ENCODE measurements around the gene MYG1. TPM values are rescaled to one million over a fixed set of nuclear protein-coding genes. Genes with fewer than 3 reads are reported as not detected.

The MYG1 gene
- total and polyA plus RNA-seq, 2 of the 13 experiments (the other 11 are each of a cell fraction or from before 2014, with no cell fraction given) = 38.6 to 58.0 TPM

GRCh38 chr12:53299454-53300180, at the start of gene MYG1 (continued):
- TF ChIP-seq HNF1B (CRISPR knock-in tag; IDR thresholded peaks at IDR 0.05) (peak; percentile 87), ZNF224 (CRISPR knock-in tag; IDR thresholded peaks at IDR 0.05) (0 out of 2 replicates have a peak, but pooled peaks have one; percentile 72), ZKSCAN8 (CRISPR knock-in tag; IDR thresholded peaks at IDR 0.05; ENCODE audit: borderline replicate concordance) (no peak; the same call in 1 of the 2 replicates), ZNF574 (CRISPR knock-in tag; IDR thresholded peaks at IDR 0.05) (peak; percentile 99), REL (CRISPR knock-in tag; conservative IDR thresholded peaks at IDR 0.05) (no peak; the same call in 1 of the 2 replicates), ZNF451 (CRISPR knock-in tag; IDR thresholded peaks at IDR 0.05) (peak; percentile 97), DNMT1 (CRISPR knock-in tag; IDR thresholded peaks at IDR 0.05) (peak; percentile 87; the same call in 1 of the 2 replicates), NR2C2 (CRISPR knock-in tag; IDR thresholded peaks at IDR 0.05; ENCODE audit: borderline replicate concordance) (peak; percentile 99), ZNF580 (CRISPR knock-in tag; IDR thresholded peaks at IDR 0.05; ENCODE audit: borderline replicate concordance, low read depth) (peak; percentile 56; the same call in 1 of the 2 replicates), ZNF704 (CRISPR knock-in tag; IDR thresholded peaks at IDR 0.05; ENCODE audit: borderline replicate concordance) (peak; percentile 81; the same call in 1 of the 2 replicates), IRF2 (CRISPR knock-in tag; IDR thresholded peaks at IDR 0.05) (peak; percentile 70), NR1H2 (CRISPR knock-in tag; IDR thresholded peaks at IDR 0.05; ENCODE audit: borderline replicate concordance, low read depth) (no peak), ZSCAN30 (CRISPR knock-in tag; IDR thresholded peaks at IDR 0.05) (no peak), ARID4A (CRISPR knock-in tag; IDR thresholded peaks at IDR 0.05; ENCODE audit: borderline replicate concordance) (peak; percentile 99), ZNF501 (CRISPR knock-in tag; IDR thresholded peaks at IDR 0.05) (peak; percentile 93), ZBTB25 (CRISPR knock-in tag; IDR thresholded peaks at IDR 0.05) (peak; percentile 98)

Measured in HepG2 (cell line).